SK-N-SH (cell line): Measurements from ENCODE around the gene PMVK. TPM values are rescaled to one million over a fixed set of nuclear protein-coding genes. Genes with fewer than 3 reads are reported as not detected.

ENCODE experiments used
- CTCF ChIA-PET: fragments of 300-600, 350-600 bp; formaldehyde crosslinking; extraction: SDS; loops from one replicate; lab custom pipeline; 2021; lab: Yijun Ruan, JAX
- POLR2A ChIA-PET: fragments of 350-600 bp; sonication (Branson Sonifier 250); formaldehyde crosslinking; extraction: SDS; loops from one replicate; lab custom pipeline; 2020; ENCODE audit warnings: antibody characterized with exemption, inconsistent platforms; lab: Yijun Ruan, JAX
- DNase-seq: peaks from one replicate; pipeline ENCODE4 v3.0.0; 2012
- H2AFZ ChIP-seq: fragments of 200-600 bp; sonication (generic); 2 replicates; pipeline ENCODE4 v1.8.1; 2016; ENCODE audit warnings: antibody characterized with exemption, mild to moderate bottlenecking, low read depth
- H3F3A ChIP-seq: fragments of 200-600 bp; sonication (generic); replicated peaks from 2 replicates; pipeline ENCODE3; 2016; ENCODE audit warnings: antibody characterized with exemption, mild to moderate bottlenecking; ENCODE audit not compliant: insufficient read depth
- H3K27ac ChIP-seq, 2 experiments: fragments of 200-500 bp in 1 of 2; fragments of 200-600 bp in 1 of 2; sonication (Bioruptor generic) in 1 of 2; sonication (generic), shearing (Covaris generic) in 1 of 2; 2 replicates each; pipeline versions ENCODE4 v1.5.1 to v1.6.1; 2014 to 2016; ENCODE audit warnings: low read depth in 2 of 2, inconsistent platforms in 1 of 2, low read length in 1 of 2, mild to moderate bottlenecking in 1 of 2, mixed read lengths in 1 of 2
- H3K27me3 ChIP-seq: fragments of 200-600 bp; sonication (generic), shearing (Covaris generic); 2 replicates; pipeline ENCODE4 v1.6.1; 2016; ENCODE audit warnings: mixed run types; ENCODE audit not compliant: insufficient read depth
- H3K36me3 ChIP-seq, 2 experiments: fragments of 200-500 bp in 1 of 2; fragments of 200-600 bp in 1 of 2; sonication (Bioruptor generic) in 1 of 2; sonication (generic) in 1 of 2; replicated peaks in 1 of 2; 2 replicates each; pipeline versions ENCODE3 to v1.5.1; 2014 to 2016; ENCODE audit warnings: low read length in 1 of 2, mild to moderate bottlenecking in 1 of 2; ENCODE audit not compliant: insufficient read depth in 2 of 2, control insufficient read depth in 1 of 2
- H3K4me1 ChIP-seq, 2 experiments: fragments of 200-500 bp in 1 of 2; fragments of 200-600 bp in 1 of 2; sonication (Bioruptor generic) in 1 of 2; sonication (generic), shearing (Covaris generic) in 1 of 2; 2 replicates each; pipeline versions ENCODE4 v1.5.1 to v1.6.1; 2014 to 2016; ENCODE audit warnings: low read depth in 1 of 2, low read length in 1 of 2, mixed run types in 1 of 2; ENCODE audit not compliant: insufficient read depth in 2 of 2, control insufficient read depth in 1 of 2
- H3K4me2 ChIP-seq: fragments of 200-600 bp; sonication (generic), shearing (Covaris generic); 2 replicates; pipeline ENCODE4 v1.6.1; 2017; ENCODE audit warnings: mixed run types
- H3K4me3 ChIP-seq, 2 experiments: fragments of 200-500 bp in 1 of 2; fragments of 200-600 bp in 1 of 2; sonication (Bioruptor generic) in 1 of 2; sonication (generic), shearing (Covaris generic) in 1 of 2; 2 replicates each; pipeline versions ENCODE4 v1.5.1 to v1.8.1; 2014 to 2016; ENCODE audit warnings: low read depth in 2 of 2, inconsistent platforms in 1 of 2, low read length in 1 of 2, mild to moderate bottlenecking in 1 of 2, mixed read lengths in 1 of 2, moderate library complexity in 1 of 2
- H3K79me2 ChIP-seq: fragments of 200-600 bp; sonication (generic); 2 replicates; pipeline ENCODE4 v1.8.1; 2017; ENCODE audit warnings: mild to moderate bottlenecking; ENCODE audit not compliant: insufficient read depth
- H3K9ac ChIP-seq: fragments of 200-600 bp; sonication (generic); 2 replicates; pipeline ENCODE4 v1.6.1; 2017; ENCODE audit warnings: mixed run types
- H3K9me2 ChIP-seq: fragments of 200-600 bp; sonication (generic); 2 replicates; pipeline ENCODE4 v1.6.1; 2017; ENCODE audit warnings: mixed run types
- H3K9me3 ChIP-seq: fragments of 200-600 bp; sonication (generic); 2 replicates; pipeline ENCODE4 v1.6.1; 2017; ENCODE audit warnings: mixed run types, mild to moderate bottlenecking, moderate library complexity
- H4K20me1 ChIP-seq: fragments of 200-600 bp; sonication (generic); 2 replicates; pipeline ENCODE4 v1.6.1; 2017; ENCODE audit warnings: mild to moderate bottlenecking, mixed run types; ENCODE audit not compliant: insufficient read depth
- ELF1 ChIP-seq: IDR thresholded peaks from 2 replicates; pipeline ENCODE4 v1.4.0; 2012
- EP300 ChIP-seq, 2 experiments: IDR thresholded peaks; 2 replicates each; pipeline versions ENCODE4 v1.4.0 to v1.6.1; 2012; ENCODE audit warnings: borderline replicate concordance in 1 of 2, low read depth in 1 of 2, low read length in 1 of 2
- EZH2phosphoT487 ChIP-seq: fragments of 200-600 bp; sonication (generic); IDR thresholded peaks from 2 replicates; pipeline ENCODE4 v1.6.1; 2017; ENCODE audit warnings: low read depth, mixed run types, mild to moderate bottlenecking, antibody characterized with exemption, moderate library complexity, borderline replicate concordance
- FOXJ3 ChIP-seq: sonication (generic); formaldehyde crosslinking; IDR thresholded peaks from 2 replicates; pipeline ENCODE4 v1.5.1; 2020; ENCODE audit warnings: mild to moderate bottlenecking, missing genetic modification reagents
- GATA2 ChIP-seq: sonication (generic); formaldehyde crosslinking; IDR thresholded peaks from 2 replicates; pipeline ENCODE4 v1.5.0; 2020; ENCODE audit warnings: mild to moderate bottlenecking, missing genetic modification reagents
- MEF2A ChIP-seq: IDR thresholded peaks from 2 replicates; pipeline ENCODE4 v1.4.0; 2012; ENCODE audit warnings: low read depth, borderline replicate concordance
- MXI1 ChIP-seq: IDR thresholded peaks from 2 replicates; pipeline ENCODE4 v1.6.1; 2012; ENCODE audit warnings: mild to moderate bottlenecking, low read depth, low read length, improper control_type of control experiment
- NFIC ChIP-seq: IDR thresholded peaks from 2 replicates; pipeline ENCODE4 v1.4.0; 2012; ENCODE audit warnings: borderline replicate concordance
- RAD21 ChIP-seq: IDR thresholded peaks from 2 replicates; pipeline ENCODE4 v1.6.1; 2012; ENCODE audit warnings: mild to moderate bottlenecking, low read length
- TAF1 ChIP-seq: IDR thresholded peaks from 2 replicates; pipeline ENCODE4 v1.6.1; 2012; ENCODE audit warnings: low read depth, mild to moderate bottlenecking, low read length, moderate library complexity, borderline replicate concordance
- WGBS: methylation state at CpG from one replicate; pipeline ENCODE4 v1.1.6; 2017; ENCODE audit warnings: low lambda C conversion rate; 5-methylcytosine and 5-hydroxymethylcytosine counted together
- polyA plus RNA-seq, 3 experiments: library from polyadenylated mRNA; depleted of rRNA; stranded (reverse); fragments of >200 nt; gene quantifications; 2 replicates each; pipeline ENCODE4 v1.2.3, GENCODE V29; 2012
- TF ChIP-seq, protein P1 (sequence below): IDR thresholded peaks from 2 replicates; pipeline ENCODE4; 2012
- TF ChIP-seq, protein P2 (sequence below): fragments of 200-600 bp; sonication (generic); IDR thresholded peaks from 2 replicates; pipeline ENCODE4 v1.6.1; 2017; ENCODE audit warnings: antibody characterized with exemption, mild to moderate bottlenecking, moderate library complexity
- TF ChIP-seq, protein P3 (sequence below): IDR thresholded peaks from 2 replicates; pipeline ENCODE4 v1.4.0; 2012; ENCODE audit warnings: low read depth, borderline replicate concordance

PMVK gene
- polyA plus RNA-seq, 1 of the 3 experiments (the other 2 are of a cell fraction): 59.6 TPM

DNA sequence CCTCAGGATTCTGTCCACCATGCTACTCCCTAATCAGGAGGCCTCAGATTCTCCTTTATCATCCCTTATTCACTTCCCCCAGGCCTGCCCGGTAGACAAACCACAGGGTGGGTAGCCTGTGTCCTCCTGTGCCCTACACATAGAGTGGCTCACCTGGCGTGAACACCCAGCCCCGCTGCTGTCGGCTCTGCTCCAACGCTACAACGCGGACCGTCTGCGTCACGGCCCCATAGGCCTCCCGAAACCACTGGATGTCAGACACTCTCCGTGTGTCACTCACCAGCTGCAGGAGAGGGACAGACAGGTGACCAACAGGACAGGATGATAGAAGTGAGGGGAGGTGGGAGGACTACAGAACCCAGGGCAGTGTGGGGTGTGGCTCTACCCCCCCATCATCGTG is 10.3 kb downstream of the PMVK start:
- 98% methylated on average over 12 of the region's 13 CpGs for WGBS
- peaks cover 0 to 27% of the 10 kb centered on the region in 2 experiments for H3K36me3 ChIP-seq
- no peak overlapping the region for H3K4me2 ChIP-seq
- TF ChIP-seq NFIC: no peak
- no peak for TF ChIP-seq MXI1
- TF ChIP-seq ELF1: no peak
- no peak for TF ChIP-seq TAF1
- TF ChIP-seq EZH2phosphoT487: no peak
- no peak for TF ChIP-seq RAD21
- no peak for DNase-seq
- no peaks in the 10 kb centered on the region for H3K79me2 ChIP-seq
- H3K9me3 ChIP-seq: no peaks in the 10 kb centered on the region
- H3K9ac ChIP-seq: no peak overlapping the region
- H3K4me1 ChIP-seq: no peaks in the 10 kb centered on the region
- no peaks in the 10 kb centered on the region for H3F3A ChIP-seq
- no peak overlapping the region for H2AFZ ChIP-seq
- no peaks in the 10 kb centered on the region for H3K27me3 ChIP-seq
- H3K4me3 ChIP-seq: no peak overlapping the region
- POLR2A ChIA-PET: interaction anchor here (0.8 kb wide), 1 partner anchor 10 kb away, joined by 3 read pairs; the partner anchor contains the start of gene PMVK
- H4K20me1 ChIP-seq: no peaks in the 10 kb centered on the region
- no peak overlapping the region for H3K27ac ChIP-seq
- H3K9me2 ChIP-seq: no peaks in the 10 kb centered on the region
- CTCF ChIA-PET: interaction anchor here (1.0 to 1.3 kb wide), 2 partner anchors 257 to 366 kb away, joined by 3 to 4 read pairs; no protein-coding TSS in a partner anchor

DNA sequence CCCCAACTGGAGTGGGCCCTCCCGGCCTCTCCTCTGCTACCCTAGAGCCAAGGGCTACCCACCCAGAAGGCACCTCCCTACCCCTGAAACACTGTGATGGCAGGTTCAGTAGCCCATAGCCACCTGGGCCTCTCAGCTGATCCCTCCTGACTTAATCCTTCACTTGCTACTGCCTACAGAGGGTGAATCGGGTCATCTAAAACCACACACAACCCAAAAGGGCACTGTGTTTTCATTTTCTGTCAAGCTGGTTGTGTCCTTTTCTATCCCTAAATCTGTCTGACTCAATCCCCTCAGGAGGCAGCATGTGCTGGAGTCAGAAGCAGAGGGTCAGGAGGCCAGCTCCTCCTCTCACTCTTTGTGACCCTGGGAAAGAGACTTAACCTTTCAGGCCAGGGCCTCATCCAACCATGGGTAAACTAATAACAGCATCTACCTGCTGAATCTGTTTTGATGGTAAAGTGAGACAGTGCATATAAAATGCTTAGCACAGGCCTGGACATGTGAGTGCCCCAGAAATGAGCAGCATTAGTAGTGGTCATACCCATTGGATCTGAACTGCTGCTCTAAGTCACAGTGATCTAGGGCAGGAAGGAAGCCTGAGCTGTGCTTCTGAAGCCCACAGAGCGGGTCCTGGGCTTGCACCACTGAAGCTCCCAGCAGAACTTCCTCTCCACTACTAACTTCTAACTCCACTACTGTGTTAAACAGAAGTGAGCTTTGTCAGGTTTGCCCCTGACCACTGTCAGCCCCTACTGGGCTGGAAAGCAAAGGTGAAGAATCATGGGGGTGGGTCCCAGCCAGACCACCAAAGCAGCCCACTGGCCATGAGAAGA is 11.0 kb downstream of the PMVK start:
- no peak for DNase-seq
- TF ChIP-seq GATA2 (CRISPR knock-in tag) (no peak), MEF2A (no peak), RAD21 (no peak), FOXJ3 (CRISPR knock-in tag) (no peak), EP300 (IDR thresholded peaks at IDR 0.05; ENCODE audit: borderline replicate concordance in 1 of 2, low read depth in 1 of 2, low read length in 1 of 2) (no peak), TAF1 (no peak)
- TF ChIP-seq, protein P1, sequence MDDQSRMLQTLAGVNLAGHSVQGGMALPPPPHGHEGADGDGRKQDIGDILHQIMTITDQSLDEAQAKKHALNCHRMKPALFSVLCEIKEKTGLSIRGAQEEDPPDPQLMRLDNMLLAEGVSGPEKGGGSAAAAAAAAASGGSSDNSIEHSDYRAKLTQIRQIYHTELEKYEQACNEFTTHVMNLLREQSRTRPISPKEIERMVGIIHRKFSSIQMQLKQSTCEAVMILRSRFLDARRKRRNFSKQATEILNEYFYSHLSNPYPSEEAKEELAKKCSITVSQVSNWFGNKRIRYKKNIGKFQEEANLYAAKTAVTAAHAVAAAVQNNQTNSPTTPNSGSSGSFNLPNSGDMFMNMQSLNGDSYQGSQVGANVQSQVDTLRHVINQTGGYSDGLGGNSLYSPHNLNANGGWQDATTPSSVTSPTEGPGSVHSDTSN: no peak
- TF ChIP-seq, protein P2, sequence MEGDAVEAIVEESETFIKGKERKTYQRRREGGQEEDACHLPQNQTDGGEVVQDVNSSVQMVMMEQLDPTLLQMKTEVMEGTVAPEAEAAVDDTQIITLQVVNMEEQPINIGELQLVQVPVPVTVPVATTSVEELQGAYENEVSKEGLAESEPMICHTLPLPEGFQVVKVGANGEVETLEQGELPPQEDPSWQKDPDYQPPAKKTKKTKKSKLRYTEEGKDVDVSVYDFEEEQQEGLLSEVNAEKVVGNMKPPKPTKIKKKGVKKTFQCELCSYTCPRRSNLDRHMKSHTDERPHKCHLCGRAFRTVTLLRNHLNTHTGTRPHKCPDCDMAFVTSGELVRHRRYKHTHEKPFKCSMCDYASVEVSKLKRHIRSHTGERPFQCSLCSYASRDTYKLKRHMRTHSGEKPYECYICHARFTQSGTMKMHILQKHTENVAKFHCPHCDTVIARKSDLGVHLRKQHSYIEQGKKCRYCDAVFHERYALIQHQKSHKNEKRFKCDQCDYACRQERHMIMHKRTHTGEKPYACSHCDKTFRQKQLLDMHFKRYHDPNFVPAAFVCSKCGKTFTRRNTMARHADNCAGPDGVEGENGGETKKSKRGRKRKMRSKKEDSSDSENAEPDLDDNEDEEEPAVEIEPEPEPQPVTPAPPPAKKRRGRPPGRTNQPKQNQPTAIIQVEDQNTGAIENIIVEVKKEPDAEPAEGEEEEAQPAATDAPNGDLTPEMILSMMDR: no peak
- TF ChIP-seq, protein P3, sequence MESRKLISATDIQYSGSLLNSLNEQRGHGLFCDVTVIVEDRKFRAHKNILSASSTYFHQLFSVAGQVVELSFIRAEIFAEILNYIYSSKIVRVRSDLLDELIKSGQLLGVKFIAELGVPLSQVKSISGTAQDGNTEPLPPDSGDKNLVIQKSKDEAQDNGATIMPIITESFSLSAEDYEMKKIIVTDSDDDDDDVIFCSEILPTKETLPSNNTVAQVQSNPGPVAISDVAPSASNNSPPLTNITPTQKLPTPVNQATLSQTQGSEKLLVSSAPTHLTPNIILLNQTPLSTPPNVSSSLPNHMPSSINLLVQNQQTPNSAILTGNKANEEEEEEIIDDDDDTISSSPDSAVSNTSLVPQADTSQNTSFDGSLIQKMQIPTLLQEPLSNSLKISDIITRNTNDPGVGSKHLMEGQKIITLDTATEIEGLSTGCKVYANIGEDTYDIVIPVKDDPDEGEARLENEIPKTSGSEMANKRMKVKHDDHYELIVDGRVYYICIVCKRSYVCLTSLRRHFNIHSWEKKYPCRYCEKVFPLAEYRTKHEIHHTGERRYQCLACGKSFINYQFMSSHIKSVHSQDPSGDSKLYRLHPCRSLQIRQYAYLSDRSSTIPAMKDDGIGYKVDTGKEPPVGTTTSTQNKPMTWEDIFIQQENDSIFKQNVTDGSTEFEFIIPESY: no peak
- Histone ChIP-seq H3F3A (no peaks in the 10 kb centered on the region), H3K4me1 (no peaks in the 10 kb centered on the region), H3K4me2 (no peak overlapping the region), H4K20me1 (no peaks in the 10 kb centered on the region), H3K4me3 (no peak overlapping the region), H3K9me3 (no peaks in the 10 kb centered on the region), H3K9ac (no peak overlapping the region), H3K36me3 (peaks cover 0 to 27% of the 10 kb centered on the region in 2 experiments), H3K79me2 (no peaks in the 10 kb centered on the region), H3K9me2 (no peaks in the 10 kb centered on the region), H3K27me3 (no peaks in the 10 kb centered on the region), H3K27ac (no peak overlapping the region), H2AFZ (no peak overlapping the region)
- CTCF ChIA-PET: interaction anchor here (1.0 to 1.3 kb wide), 2 partner anchors 256 to 366 kb away, joined by 3 to 4 read pairs; no protein-coding TSS in a partner anchor
- POLR2A ChIA-PET: interaction anchor here (0.8 kb wide), 1 partner anchor 11 kb away, joined by 3 read pairs; the partner anchor contains the start of gene PMVK
- 100% methylated on average over 3 of the region's 3 CpGs for WGBS
